ENCODE data around the gene GAGE2A.

The GAGE2A gene

DNA sequence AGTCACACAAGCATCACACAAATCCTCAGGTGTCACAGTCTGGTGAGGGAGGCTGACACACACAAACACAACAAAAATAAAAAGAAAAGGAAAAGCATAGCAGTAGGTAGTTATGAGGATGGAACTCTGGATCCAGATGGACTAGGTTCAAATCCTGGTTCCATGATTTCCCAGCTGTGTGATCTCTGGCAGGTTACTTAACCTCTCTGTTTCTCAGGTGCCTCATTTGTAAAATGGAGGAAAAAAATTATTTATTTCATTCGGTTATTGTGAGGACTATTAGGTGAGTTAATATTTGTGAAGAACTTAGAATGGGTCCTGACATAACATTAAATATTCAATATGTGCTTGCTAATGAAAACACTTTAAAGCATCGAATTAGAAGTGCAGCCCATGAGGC is 29.3 kb downstream of the GAGE2A start:
- H3K9ac ChIP-seq (ENCODE audit: low read length) = no peak overlapping the region
- no peak overlapping the region for H2BK120ac ChIP-seq (ENCODE audit: insufficient read depth, low read length, poor library complexity)
- H3K79me2 ChIP-seq (ENCODE audit: control insufficient read depth, insufficient read depth, low read length, poor library complexity) = no peaks in the 10 kb centered on the region
- H3K4ac ChIP-seq (ENCODE audit: low read depth, low read length) = no peak overlapping the region
- H2BK12ac ChIP-seq (ENCODE audit: low read length) = no peak overlapping the region
- H2AFZ ChIP-seq (ENCODE audit: insufficient read depth, low read length, poor library complexity) = no peak overlapping the region
- no peak overlapping the region for H4K91ac ChIP-seq (ENCODE audit: low read depth, low read length)
- WGBS (ENCODE audit: extremely low coverage, insufficient coverage, insufficient read length) = no CpG with 5 or more reads among the region's 2 CpGs
- H3K27me3 ChIP-seq (ENCODE audit: insufficient read depth, low read length) = no peaks in the 10 kb centered on the region
- H4K8ac ChIP-seq (ENCODE audit: low read depth, low read length) = no peak overlapping the region
- no peaks in the 10 kb centered on the region for H3K36me3 ChIP-seq (ENCODE audit: control insufficient read depth in 1 of 2, insufficient read depth in 2 of 2, low read length in 2 of 2)
- no peak overlapping the region for H3K4me3 ChIP-seq (ENCODE audit: low read depth, low read length)
- no peak overlapping the region for H3K18ac ChIP-seq (ENCODE audit: low read length)
- no peak overlapping the region for H3K23ac ChIP-seq (ENCODE audit: low read length)
- H3K9me3 ChIP-seq (ENCODE audit: insufficient read depth, low read depth, low read length) = no peaks in the 10 kb centered on the region
- no peak overlapping the region for H2BK5ac ChIP-seq (ENCODE audit: low read depth, low read length, poor library complexity)
- H4K12ac ChIP-seq (ENCODE audit: low read depth, low read length) = no peak overlapping the region
- no peak overlapping the region for H3K4me2 ChIP-seq (ENCODE audit: low read length)
- H3K4me1 ChIP-seq (ENCODE audit: control insufficient read depth in 1 of 2, insufficient read depth in 2 of 2, low read length in 2 of 2) = no peaks in the 10 kb centered on the region
- no peaks in the 10 kb centered on the region for H3K79me1 ChIP-seq (ENCODE audit: low read length)
- no peak overlapping the region for H2AK5ac ChIP-seq (ENCODE audit: low read length)
- DNase-seq = no peak
- H3K27ac ChIP-seq (ENCODE audit: low read depth, low read length) = no peak overlapping the region
- no peak overlapping the region for H3K14ac ChIP-seq (ENCODE audit: low read length)

DNA sequence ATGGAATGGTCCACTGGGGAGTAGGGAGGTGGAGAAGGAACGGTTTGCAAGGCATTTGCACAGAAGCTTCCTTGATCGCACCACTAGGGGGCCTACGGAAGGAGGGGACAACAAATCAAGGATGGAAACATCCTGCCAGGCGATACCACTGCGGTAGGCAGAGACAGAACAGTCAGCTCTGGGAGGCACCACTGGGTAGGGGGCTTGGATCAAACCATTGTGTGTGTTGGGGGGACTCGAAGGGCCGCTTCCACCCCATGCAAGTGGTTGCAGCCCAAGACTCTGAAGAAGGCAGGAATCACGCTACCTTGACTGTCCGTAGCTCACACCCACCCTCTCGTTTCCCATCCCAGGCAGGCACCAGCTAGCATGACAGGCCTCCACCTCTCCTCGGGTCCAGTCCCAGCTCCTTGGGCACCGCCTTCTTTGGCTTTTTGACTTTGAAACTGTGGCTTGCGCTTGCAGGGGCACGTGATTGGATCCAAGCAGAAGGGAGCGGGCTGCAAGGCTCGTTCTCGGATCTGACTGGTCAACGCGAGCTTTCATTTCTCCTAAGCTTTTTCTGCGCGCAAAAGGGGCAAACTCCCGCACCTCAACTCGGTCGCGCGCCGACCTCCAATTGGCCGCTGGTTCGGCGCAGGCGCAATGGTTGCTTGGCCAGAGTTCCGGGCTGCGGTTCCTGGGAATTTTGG is 37.9 kb downstream of the GAGE2A start:
- H4K12ac ChIP-seq (ENCODE audit: low read depth, low read length) = no peak overlapping the region
- no peaks in the 10 kb centered on the region for H3K79me1 ChIP-seq (ENCODE audit: low read length)
- H3K4me1 ChIP-seq (ENCODE audit: control insufficient read depth in 1 of 2, insufficient read depth in 2 of 2, low read length in 2 of 2) = no peaks in the 10 kb centered on the region
- DNase-seq = peak in 1 of 2 donors; percentile 3
- no peak overlapping the region for H2AFZ ChIP-seq (ENCODE audit: insufficient read depth, low read length, poor library complexity)
- no peak overlapping the region for H4K8ac ChIP-seq (ENCODE audit: low read depth, low read length)
- H3K4me2 ChIP-seq (ENCODE audit: low read length) = no peak overlapping the region
- no peaks in the 10 kb centered on the region for H3K79me2 ChIP-seq (ENCODE audit: control insufficient read depth, insufficient read depth, low read length, poor library complexity)
- no peak overlapping the region for H4K91ac ChIP-seq (ENCODE audit: low read depth, low read length)
- no peak overlapping the region for H3K23ac ChIP-seq (ENCODE audit: low read length)
- H3K14ac ChIP-seq (ENCODE audit: low read length) = no peak overlapping the region
- H2BK12ac ChIP-seq (ENCODE audit: low read length) = no peak overlapping the region
- H3K18ac ChIP-seq (ENCODE audit: low read length) = no peak overlapping the region
- no peak overlapping the region for H2BK120ac ChIP-seq (ENCODE audit: insufficient read depth, low read length, poor library complexity)
- no peak overlapping the region for H3K4me3 ChIP-seq (ENCODE audit: low read depth, low read length)
- no peak overlapping the region for H2BK5ac ChIP-seq (ENCODE audit: low read depth, low read length, poor library complexity)
- H3K36me3 ChIP-seq (ENCODE audit: control insufficient read depth in 1 of 2, insufficient read depth in 2 of 2, low read length in 2 of 2) = no peaks in the 10 kb centered on the region
- H3K27me3 ChIP-seq (ENCODE audit: insufficient read depth, low read length) = no peaks in the 10 kb centered on the region
- H2AK5ac ChIP-seq (ENCODE audit: low read length) = no peak overlapping the region
- H3K9ac ChIP-seq (ENCODE audit: low read length) = no peak overlapping the region
- H3K9me3 ChIP-seq (ENCODE audit: insufficient read depth, low read depth, low read length) = peaks cover 7% of the 10 kb centered on the region
- no peak overlapping the region for H3K4ac ChIP-seq (ENCODE audit: low read depth, low read length)
- no peak overlapping the region for H3K27ac ChIP-seq (ENCODE audit: low read depth, low read length)
- no CpG with 5 or more reads among the region's 33 CpGs for WGBS (ENCODE audit: extremely low coverage, insufficient coverage, insufficient read length)

DNA sequence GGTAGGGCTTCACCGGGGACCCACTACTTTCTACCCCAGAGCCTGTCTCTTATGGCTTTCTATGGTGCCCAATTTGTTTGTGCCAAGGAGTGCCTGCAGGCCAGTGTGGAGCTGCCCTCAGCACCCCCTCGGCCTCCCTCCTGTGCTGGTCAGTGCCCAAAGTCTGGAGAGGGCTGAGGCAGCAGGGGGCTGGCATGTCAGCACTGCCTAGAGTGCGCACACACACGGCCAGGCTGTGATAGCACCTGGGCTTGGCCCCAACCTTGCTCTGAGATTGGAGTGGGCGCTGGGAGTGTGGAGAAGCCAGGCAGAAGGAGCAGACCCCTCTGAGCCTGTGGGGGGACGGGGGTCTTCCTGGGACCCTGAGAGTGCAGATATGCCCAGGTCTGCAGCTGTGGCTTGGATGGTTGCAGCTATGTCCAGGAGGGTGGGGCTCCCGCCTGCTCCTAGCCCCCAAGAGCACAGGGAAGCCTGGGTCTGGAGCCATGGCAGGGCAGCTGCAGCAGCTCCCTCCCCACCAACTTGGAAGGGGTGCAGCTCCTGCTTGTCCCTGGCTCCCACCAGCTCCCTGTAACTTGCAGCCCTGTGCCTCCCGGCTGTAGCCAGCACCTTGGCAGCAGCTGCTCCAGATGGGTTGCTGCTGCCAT is 55.8 kb downstream of the GAGE2A start:
- H3K4ac ChIP-seq (ENCODE audit: low read depth, low read length) = no peak overlapping the region
- DNase-seq = no peak
- H3K18ac ChIP-seq (ENCODE audit: low read length) = no peak overlapping the region
- no peaks in the 10 kb centered on the region for H3K79me1 ChIP-seq (ENCODE audit: low read length)
- no peak overlapping the region for H2AFZ ChIP-seq (ENCODE audit: insufficient read depth, low read length, poor library complexity)
- WGBS (ENCODE audit: extremely low coverage, insufficient coverage, insufficient read length) = no CpG with 5 or more reads among the region's 8 CpGs
- H2BK12ac ChIP-seq (ENCODE audit: low read length) = no peak overlapping the region
- H2BK120ac ChIP-seq (ENCODE audit: insufficient read depth, low read length, poor library complexity) = no peak overlapping the region
- no peak overlapping the region for H4K8ac ChIP-seq (ENCODE audit: low read depth, low read length)
- no peaks in the 10 kb centered on the region for H3K4me1 ChIP-seq (ENCODE audit: control insufficient read depth in 1 of 2, insufficient read depth in 2 of 2, low read length in 2 of 2)
- no peaks in the 10 kb centered on the region for H3K9me3 ChIP-seq (ENCODE audit: insufficient read depth, low read depth, low read length)
- H2AK5ac ChIP-seq (ENCODE audit: low read length) = no peak overlapping the region
- H3K79me2 ChIP-seq (ENCODE audit: control insufficient read depth, insufficient read depth, low read length, poor library complexity) = no peaks in the 10 kb centered on the region
- no peak overlapping the region for H3K23ac ChIP-seq (ENCODE audit: low read length)
- H4K12ac ChIP-seq (ENCODE audit: low read depth, low read length) = no peak overlapping the region
- H3K27me3 ChIP-seq (ENCODE audit: insufficient read depth, low read length) = no peaks in the 10 kb centered on the region
- H4K91ac ChIP-seq (ENCODE audit: low read depth, low read length) = no peak overlapping the region
- no peak overlapping the region for H3K14ac ChIP-seq (ENCODE audit: low read length)
- H3K27ac ChIP-seq (ENCODE audit: low read depth, low read length) = no peak overlapping the region
- H3K4me3 ChIP-seq (ENCODE audit: low read depth, low read length) = no peak overlapping the region
- no peak overlapping the region for H3K4me2 ChIP-seq (ENCODE audit: low read length)
- H3K36me3 ChIP-seq (ENCODE audit: control insufficient read depth in 1 of 2, insufficient read depth in 2 of 2, low read length in 2 of 2) = no peaks in the 10 kb centered on the region
- H2BK5ac ChIP-seq (ENCODE audit: low read depth, low read length, poor library complexity) = no peak overlapping the region
- no peak overlapping the region for H3K9ac ChIP-seq (ENCODE audit: low read length)
